Right cardiac atrium (tissue), 5 donors: ENCODE data around the gene RPL3. TPM values are rescaled to one million over a fixed set of nuclear protein-coding genes. Genes with fewer than 3 reads are reported as not detected.

Experiments used
- ATAC-seq, 2 donors: fragments of 200-7000 bp; cut with Tn5 transposase; one replicate each; pipeline versions ENCODE4 v1.8.0 to v1.9.1; 2020; ENCODE audit warnings: moderate library complexity in 2 of 2, mild to moderate bottlenecking in 1 of 2
- DNase-seq, 3 donors: peaks; one replicate each; pipeline ENCODE4 v3.0.0-alpha.2; 2020
- H3K27ac ChIP-seq: one replicate; pipeline ENCODE4 v1.5.1; 2013; ENCODE audit warnings: mild to moderate bottlenecking, low read length, control low read depth, moderate library complexity
- H3K27me3 ChIP-seq: one replicate; pipeline ENCODE4 v1.6.1; 2013; ENCODE audit not compliant: control insufficient read depth, insufficient read depth
- H3K4me1 ChIP-seq: one replicate; pipeline ENCODE4 v1.6.1; 2013; ENCODE audit warnings: low read length; ENCODE audit not compliant: control insufficient read depth, insufficient read depth
- H3K4me3 ChIP-seq: one replicate; pipeline ENCODE4 v1.5.1; 2013; ENCODE audit warnings: low read length, control low read depth
- H3K9me3 ChIP-seq: one replicate; pipeline ENCODE4 v1.6.1; 2013; ENCODE audit warnings: low read length; ENCODE audit not compliant: control insufficient read depth
- WGBS: extraction: QIAGEN DNeasy Blood & Tissue Kit; methylation state at CpG from one replicate; pipeline ENCODE4 v1.1.7; 2013; 5-methylcytosine and 5-hydroxymethylcytosine counted together
- intact Hi-C, 4 donors: fragments of 100-400 bp; cut with DNase I; formaldehyde crosslinking; loops; one replicate each; pipeline versions ENCODE4 v1.11.0 to v1.14.0; 2022 to 2023
- polyA plus RNA-seq: library from polyadenylated mRNA; stranded (reverse); fragments of 200-250 nt; gene quantifications from one replicate; pipeline ENCODE4 v1.2.3, GENCODE V29; 2013
- total RNA-seq, 4 donors: library from RNA; stranded (reverse); fragmentation: NEBNext Ultra II Directional; extraction: Animal tissue kit (Norgen Biotek cat#: 25700); gene quantifications; one replicate each; pipeline ENCODE4 v1.2.1, GENCODE V29; 2021
- donor health status: healthy with polysubstance abuse.
- donor health status: DM: no; HTN: yes; CAD: no.
- donor health status: DM: no; HTN: no; CAD: no.
- donor health status: DM: no; HTN: yes; CAD: no; lungs with severe emphysema.
- donor health status: DM: yes; HTN: yes; CAD: no.

The RPL3 gene
- total and polyA plus RNA-seq, 5 donors = 948 to 1,416 (median 1,004) TPM

GRCh38 chr22:39298241-39298987, 21.0 kb downstream of the RPL3 start:
- DNase-seq = peak in 1 of 3 donors; percentile 69
- 64% methylated on average over 18 of the region's 18 CpGs for WGBS
- H3K27me3 ChIP-seq = no peaks in the 10 kb centered on the region
- H3K27ac ChIP-seq = peak overlapping the region; percentile 51
- ATAC-seq = peak in 1 of 2 donors; percentile 19
- intact Hi-C loops = no loop called here
- H3K4me1 ChIP-seq = peaks cover 2% of the 10 kb centered on the region
- no peak overlapping the region for H3K4me3 ChIP-seq
- no peaks in the 10 kb centered on the region for H3K9me3 ChIP-seq

GRCh38 chr22:39297490-39298240, 21.8 kb downstream of the RPL3 start:
- ATAC-seq (no peak), DNase-seq (peak in 2 of 3 donors; percentile 67 to 72)
- H3K27me3 ChIP-seq = no peaks in the 10 kb centered on the region
- WGBS = 41% methylated on average over 18 of the region's 18 CpGs
- no peaks in the 10 kb centered on the region for H3K9me3 ChIP-seq
- peaks cover 2% of the 10 kb centered on the region for H3K4me1 ChIP-seq
- H3K4me3 ChIP-seq = no peak overlapping the region
- H3K27ac ChIP-seq = peak overlapping the region; percentile 51
- intact Hi-C loops = no loop called here

- no peak for ATAC-seq
- WGBS = 34% methylated on average over 19 of the region's 19 CpGs
- intact Hi-C loops = no loop called here
Observed at GRCh38 chr22:39296981-39297489, 22.4 kb downstream of the RPL3 start.

GRCh38 chr22:39296535-39296934, 22.9 kb downstream of the RPL3 start:
- no peak for ATAC-seq
- no peaks in the 10 kb centered on the region for H3K27me3 ChIP-seq
- no peaks in the 10 kb centered on the region for H3K9me3 ChIP-seq
- no peak for DNase-seq
- intact Hi-C loops = no loop called here
- H3K27ac ChIP-seq = no peak overlapping the region
- H3K4me3 ChIP-seq = no peak overlapping the region
- 85% methylated on average over 6 of the region's 6 CpGs for WGBS
- H3K4me1 ChIP-seq = peaks cover 6% of the 10 kb centered on the region

More at GRCh38 chr22:39296981-39297489, 22.4 kb downstream of the RPL3 start:
- peak in 2 of 3 donors; percentile 75 to 76 for DNase-seq
- H3K9me3 ChIP-seq = no peaks in the 10 kb centered on the region
- H3K27me3 ChIP-seq = no peaks in the 10 kb centered on the region
- H3K27ac ChIP-seq = no peak overlapping the region
- peaks cover 6% of the 10 kb centered on the region for H3K4me1 ChIP-seq
- H3K4me3 ChIP-seq = no peak overlapping the region

GRCh38 chr22:39294571-39295468, 24.6 kb downstream of the RPL3 start:
- H3K27ac ChIP-seq = no peak overlapping the region
- peaks cover 11% of the 10 kb centered on the region for H3K4me1 ChIP-seq
- H3K27me3 ChIP-seq = no peaks in the 10 kb centered on the region
- H3K4me3 ChIP-seq = no peak overlapping the region
- WGBS = 89% methylated on average over 17 of the region's 17 CpGs
- intact Hi-C loops = no loop called here
- no peaks in the 10 kb centered on the region for H3K9me3 ChIP-seq
- no peak for DNase-seq
- ATAC-seq = no peak

- Histone ChIP-seq H3K27me3 (no peaks in the 10 kb centered on the region), H3K27ac (no peak overlapping the region), H3K4me1 (peaks cover 11% of the 10 kb centered on the region), H3K4me3 (no peak overlapping the region), H3K9me3 (no peaks in the 10 kb centered on the region)
- no peak for ATAC-seq
- intact Hi-C loops = no loop called here
- WGBS = 86% methylated on average over 15 of the region's 15 CpGs
- no peak for DNase-seq
Observed at GRCh38 chr22:39293766-39294368, 25.6 kb downstream of the RPL3 start.

- ATAC-seq (peak; percentile 92 to 93), DNase-seq (peak; percentile 95 to 97 (median 96))
- Histone ChIP-seq H3K9me3 (no peaks in the 10 kb centered on the region), H3K27me3 (no peaks in the 10 kb centered on the region), H3K4me3 (no peak overlapping the region), H3K27ac (peak overlapping the region; percentile 65), H3K4me1 (peaks cover 9% of the 10 kb centered on the region)
- intact Hi-C loops = no loop called here
- 29% methylated on average over 12 of the region's 12 CpGs for WGBS
Observed at GRCh38 chr22:39292561-39293074, 26.8 kb downstream of the RPL3 start.

GRCh38 chr22:39292031-39292462, 27.4 kb downstream of the RPL3 start:
- no peaks in the 10 kb centered on the region for H3K27me3 ChIP-seq
- no peak overlapping the region for H3K4me3 ChIP-seq
- H3K9me3 ChIP-seq = no peaks in the 10 kb centered on the region
- 57% methylated on average over 19 of the region's 19 CpGs for WGBS
- intact Hi-C loops = no loop called here
- peaks cover 9% of the 10 kb centered on the region for H3K4me1 ChIP-seq
- H3K27ac ChIP-seq = peak overlapping the region; percentile 65
- DNase-seq (peak in 2 of 3 donors; percentile 68 to 78), ATAC-seq (peak; percentile 2 to 8)

- H3K9me3 ChIP-seq = no peaks in the 10 kb centered on the region
- intact Hi-C loops = no loop called here
- peaks cover 9% of the 10 kb centered on the region for H3K4me1 ChIP-seq
- DNase-seq (no peak), ATAC-seq (no peak)
- peak overlapping the region; percentile 19 for H3K27ac ChIP-seq
- WGBS = 74% methylated on average over 10 of the region's 10 CpGs
- H3K4me3 ChIP-seq = no peak overlapping the region
- no peaks in the 10 kb centered on the region for H3K27me3 ChIP-seq
Observed at GRCh38 chr22:39291523-39291922, 27.9 kb downstream of the RPL3 start.

- Histone ChIP-seq H3K4me1 (peaks cover 9% of the 10 kb centered on the region), H3K27me3 (no peaks in the 10 kb centered on the region), H3K4me3 (no peak overlapping the region), H3K9me3 (no peaks in the 10 kb centered on the region), H3K27ac (peak overlapping the region; percentile 19)
- DNase-seq = peak; percentile 82 to 89 (median 89)
- WGBS = 29% methylated on average over 17 of the region's 17 CpGs
- ATAC-seq = peak; percentile 43 to 70
- intact Hi-C loops = no loop called here
Observed at GRCh38 chr22:39290724-39291161, 28.7 kb downstream of the RPL3 start.
